ENCODE results near the gene ATP1A2. TPM values are rescaled to one million over a fixed set of nuclear protein-coding genes. Genes with fewer than 3 reads are reported as not detected.

ATP1A2 gene
- total and polyA plus RNA-seq, 2 of the 8 experiments (the other 6 are each of a cell fraction or from before 2014, with no cell fraction given), result 39.7 to 40.8 TPM

DNA sequence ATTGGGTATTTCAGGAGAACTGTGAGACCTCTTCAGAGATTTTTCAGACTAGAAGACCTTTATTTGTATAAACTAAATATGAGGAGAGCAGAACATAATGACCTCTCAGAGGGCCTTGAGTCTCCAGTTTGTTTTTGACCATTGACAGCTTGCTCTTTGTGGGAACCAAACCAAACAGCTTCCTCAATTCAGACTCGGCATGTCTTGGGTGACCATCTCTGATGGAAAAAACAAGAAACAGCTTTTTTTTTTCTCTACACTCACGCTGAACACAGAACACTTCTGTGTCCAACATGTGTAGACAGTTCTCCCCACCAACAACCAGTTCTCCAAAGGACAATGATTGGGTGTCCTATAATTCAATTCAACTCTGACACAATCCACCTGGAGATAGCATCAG is 47.4 kb downstream of the ATP1A2 start (continued):
- TF ChIP-seq, protein P1, sequence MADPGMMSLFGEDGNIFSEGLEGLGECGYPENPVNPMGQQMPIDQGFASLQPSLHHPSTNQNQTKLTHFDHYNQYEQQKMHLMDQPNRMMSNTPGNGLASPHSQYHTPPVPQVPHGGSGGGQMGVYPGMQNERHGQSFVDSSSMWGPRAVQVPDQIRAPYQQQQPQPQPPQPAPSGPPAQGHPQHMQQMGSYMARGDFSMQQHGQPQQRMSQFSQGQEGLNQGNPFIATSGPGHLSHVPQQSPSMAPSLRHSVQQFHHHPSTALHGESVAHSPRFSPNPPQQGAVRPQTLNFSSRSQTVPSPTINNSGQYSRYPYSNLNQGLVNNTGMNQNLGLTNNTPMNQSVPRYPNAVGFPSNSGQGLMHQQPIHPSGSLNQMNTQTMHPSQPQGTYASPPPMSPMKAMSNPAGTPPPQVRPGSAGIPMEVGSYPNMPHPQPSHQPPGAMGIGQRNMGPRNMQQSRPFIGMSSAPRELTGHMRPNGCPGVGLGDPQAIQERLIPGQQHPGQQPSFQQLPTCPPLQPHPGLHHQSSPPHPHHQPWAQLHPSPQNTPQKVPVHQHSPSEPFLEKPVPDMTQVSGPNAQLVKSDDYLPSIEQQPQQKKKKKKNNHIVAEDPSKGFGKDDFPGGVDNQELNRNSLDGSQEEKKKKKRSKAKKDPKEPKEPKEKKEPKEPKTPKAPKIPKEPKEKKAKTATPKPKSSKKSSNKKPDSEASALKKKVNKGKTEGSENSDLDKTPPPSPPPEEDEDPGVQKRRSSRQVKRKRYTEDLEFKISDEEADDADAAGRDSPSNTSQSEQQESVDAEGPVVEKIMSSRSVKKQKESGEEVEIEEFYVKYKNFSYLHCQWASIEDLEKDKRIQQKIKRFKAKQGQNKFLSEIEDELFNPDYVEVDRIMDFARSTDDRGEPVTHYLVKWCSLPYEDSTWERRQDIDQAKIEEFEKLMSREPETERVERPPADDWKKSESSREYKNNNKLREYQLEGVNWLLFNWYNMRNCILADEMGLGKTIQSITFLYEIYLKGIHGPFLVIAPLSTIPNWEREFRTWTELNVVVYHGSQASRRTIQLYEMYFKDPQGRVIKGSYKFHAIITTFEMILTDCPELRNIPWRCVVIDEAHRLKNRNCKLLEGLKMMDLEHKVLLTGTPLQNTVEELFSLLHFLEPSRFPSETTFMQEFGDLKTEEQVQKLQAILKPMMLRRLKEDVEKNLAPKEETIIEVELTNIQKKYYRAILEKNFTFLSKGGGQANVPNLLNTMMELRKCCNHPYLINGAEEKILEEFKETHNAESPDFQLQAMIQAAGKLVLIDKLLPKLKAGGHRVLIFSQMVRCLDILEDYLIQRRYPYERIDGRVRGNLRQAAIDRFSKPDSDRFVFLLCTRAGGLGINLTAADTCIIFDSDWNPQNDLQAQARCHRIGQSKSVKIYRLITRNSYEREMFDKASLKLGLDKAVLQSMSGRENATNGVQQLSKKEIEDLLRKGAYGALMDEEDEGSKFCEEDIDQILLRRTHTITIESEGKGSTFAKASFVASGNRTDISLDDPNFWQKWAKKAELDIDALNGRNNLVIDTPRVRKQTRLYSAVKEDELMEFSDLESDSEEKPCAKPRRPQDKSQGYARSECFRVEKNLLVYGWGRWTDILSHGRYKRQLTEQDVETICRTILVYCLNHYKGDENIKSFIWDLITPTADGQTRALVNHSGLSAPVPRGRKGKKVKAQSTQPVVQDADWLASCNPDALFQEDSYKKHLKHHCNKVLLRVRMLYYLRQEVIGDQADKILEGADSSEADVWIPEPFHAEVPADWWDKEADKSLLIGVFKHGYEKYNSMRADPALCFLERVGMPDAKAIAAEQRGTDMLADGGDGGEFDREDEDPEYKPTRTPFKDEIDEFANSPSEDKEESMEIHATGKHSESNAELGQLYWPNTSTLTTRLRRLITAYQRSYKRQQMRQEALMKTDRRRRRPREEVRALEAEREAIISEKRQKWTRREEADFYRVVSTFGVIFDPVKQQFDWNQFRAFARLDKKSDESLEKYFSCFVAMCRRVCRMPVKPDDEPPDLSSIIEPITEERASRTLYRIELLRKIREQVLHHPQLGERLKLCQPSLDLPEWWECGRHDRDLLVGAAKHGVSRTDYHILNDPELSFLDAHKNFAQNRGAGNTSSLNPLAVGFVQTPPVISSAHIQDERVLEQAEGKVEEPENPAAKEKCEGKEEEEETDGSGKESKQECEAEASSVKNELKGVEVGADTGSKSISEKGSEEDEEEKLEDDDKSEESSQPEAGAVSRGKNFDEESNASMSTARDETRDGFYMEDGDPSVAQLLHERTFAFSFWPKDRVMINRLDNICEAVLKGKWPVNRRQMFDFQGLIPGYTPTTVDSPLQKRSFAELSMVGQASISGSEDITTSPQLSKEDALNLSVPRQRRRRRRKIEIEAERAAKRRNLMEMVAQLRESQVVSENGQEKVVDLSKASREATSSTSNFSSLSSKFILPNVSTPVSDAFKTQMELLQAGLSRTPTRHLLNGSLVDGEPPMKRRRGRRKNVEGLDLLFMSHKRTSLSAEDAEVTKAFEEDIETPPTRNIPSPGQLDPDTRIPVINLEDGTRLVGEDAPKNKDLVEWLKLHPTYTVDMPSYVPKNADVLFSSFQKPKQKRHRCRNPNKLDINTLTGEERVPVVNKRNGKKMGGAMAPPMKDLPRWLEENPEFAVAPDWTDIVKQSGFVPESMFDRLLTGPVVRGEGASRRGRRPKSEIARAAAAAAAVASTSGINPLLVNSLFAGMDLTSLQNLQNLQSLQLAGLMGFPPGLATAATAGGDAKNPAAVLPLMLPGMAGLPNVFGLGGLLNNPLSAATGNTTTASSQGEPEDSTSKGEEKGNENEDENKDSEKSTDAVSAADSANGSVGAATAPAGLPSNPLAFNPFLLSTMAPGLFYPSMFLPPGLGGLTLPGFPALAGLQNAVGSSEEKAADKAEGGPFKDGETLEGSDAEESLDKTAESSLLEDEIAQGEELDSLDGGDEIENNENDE (IDR thresholded peaks at IDR 0.05; ENCODE audit: insufficient replicate concordance, low read length), result no peak
- TF ChIP-seq BRCA1 (IDR thresholded peaks at IDR 0.05; ENCODE audit: low read depth, low read length), result no peak
- TF ChIP-seq, protein P2, sequence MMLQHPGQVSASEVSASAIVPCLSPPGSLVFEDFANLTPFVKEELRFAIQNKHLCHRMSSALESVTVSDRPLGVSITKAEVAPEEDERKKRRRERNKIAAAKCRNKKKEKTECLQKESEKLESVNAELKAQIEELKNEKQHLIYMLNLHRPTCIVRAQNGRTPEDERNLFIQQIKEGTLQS (IDR thresholded peaks at IDR 0.05; ENCODE audit: insufficient read depth, low read depth, low read length), result no peak
